Measurements from ENCODE around the gene FXYD4. TPM values are rescaled to one million over a fixed set of nuclear protein-coding genes. Genes with fewer than 3 reads are reported as not detected.
A peak's percentile ranks its signal among the peaks of the same experiment; 100 is the strongest.

Gene FXYD4, protein sequence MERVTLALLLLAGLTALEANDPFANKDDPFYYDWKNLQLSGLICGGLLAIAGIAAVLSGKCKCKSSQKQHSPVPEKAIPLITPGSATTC
- not detected in 2 replicates for total RNA-seq (2021; fragmentation: NEBNext Ultra II Directional; extraction: Animal tissue kit (Norgen Biotek cat#: 25700))
- polyA plus RNA-seq (2011; rRNA removed), result not detected in 2 replicates
- not detected for polyA plus RNA-seq (2011; cell fraction: cytosol; rRNA removed)
- polyA plus RNA-seq (2011; cell fraction: nucleus; rRNA removed), result not detected
- polyA plus RNA-seq (2012, experiment 1 of 2), result not detected in 4 replicates
- polyA plus RNA-seq (2012, experiment 2 of 2), result not detected
- not detected for polyA plus RNA-seq (2013, experiment 1 of 2)
- not detected for polyA plus RNA-seq (2013, experiment 2 of 2)
- polyA minus RNA-seq (2011; rRNA and poly(A)+ RNA removed), result not detected in 2 replicates
- not detected for polyA minus RNA-seq (2011; cell fraction: cytosol; rRNA and poly(A)+ RNA removed)
- polyA minus RNA-seq (2011; cell fraction: nucleus; rRNA and poly(A)+ RNA removed), result not detected
- long read RNA-seq, experiment 1, result 0 reads
- long read RNA-seq, experiment 2, result 0 reads

DNA sequence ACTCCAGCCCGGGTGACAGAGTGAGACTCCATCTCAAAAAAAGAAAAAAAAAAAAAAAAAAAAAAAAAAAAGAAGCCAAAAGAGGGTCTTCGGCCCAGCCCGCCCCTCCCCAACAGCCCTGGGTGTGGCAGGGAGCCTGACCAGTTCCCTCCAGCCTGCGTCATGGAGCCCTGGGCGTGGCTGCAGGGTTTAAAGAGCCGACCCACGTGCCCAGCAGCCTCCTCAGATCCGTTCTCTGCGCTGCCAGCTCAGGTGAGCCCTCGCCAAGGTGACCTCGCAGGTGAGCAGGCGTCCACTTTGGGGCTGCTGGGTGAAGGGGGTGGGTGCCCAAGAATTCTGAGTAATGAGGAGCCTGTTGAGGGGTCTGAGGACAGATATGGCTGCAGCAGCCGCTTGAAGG, at the start of gene FXYD4:
Gene FXYD4 (plus strand): TSS at position 219 of the 400 bp plus-strand sequence. CDS start 2,111 bp downstream, outside the sequence.
- Histone ChIP-seq H4K91ac (replicated peaks; ENCODE audit: insufficient read length, low read length) (no peak within 1 kb of the TSS), H3K79me1 (ENCODE audit: low read depth, low read length) (no peaks in the 10 kb centered on the region), H3K23ac (ENCODE audit: insufficient read length) (no peak within 1 kb of the TSS), H3K9ac (replicated peaks in 1 of 4; ENCODE audit: extremely low read depth in 1 of 4, low read depth in 3 of 4, low read length in 3 of 4) (no peak within 1 kb of the TSS), H3K79me2 (ENCODE audit: control insufficient read depth in 1 of 2, insufficient read depth in 2 of 2, low read length in 2 of 2) (no peaks in the 10 kb centered on the region), H3K14ac (ENCODE audit: insufficient read length) (no peak within 1 kb of the TSS), H3K27me3 (replicated peaks in 1 of 4; ENCODE audit: control insufficient read depth in 3 of 4, extremely low read depth in 1 of 4, insufficient read depth in 3 of 4, low read length in 3 of 4) (0 out of 7 replicates have a peak, but pooled peaks cover 0 to 2% (median 0%) of the 10 kb centered on the region in 4 experiments), H3K4me3 (ENCODE audit: extremely low read depth in 1 of 4, insufficient read depth in 2 of 4, low read depth in 3 of 4, low read length in 4 of 4) (no peak within 1 kb of the TSS), H2AFZ (ENCODE audit: low read length) (no peak within 1 kb of the TSS), H4K5ac (ENCODE audit: insufficient read length, low read depth, low read length) (no peak within 1 kb of the TSS), H3K23me2 (ENCODE audit: low read depth, low read length) (no peaks in the 10 kb centered on the region), H3K18ac (ENCODE audit: extremely low read depth, low read length) (no peak within 1 kb of the TSS), H2BK5ac (ENCODE audit: low read depth, low read length) (no peak within 1 kb of the TSS), H3K4me2 (ENCODE audit: insufficient read depth in 1 of 2, low read depth in 2 of 2, low read length in 2 of 2) (no peak within 1 kb of the TSS), H2BK12ac (ENCODE audit: low read depth, low read length) (no peak within 1 kb of the TSS), H4K20me1 (replicated peaks in 1 of 2; ENCODE audit: control insufficient read depth in 1 of 2, insufficient read depth in 2 of 2, low read length in 2 of 2) (no peaks in the 10 kb centered on the region), H2BK120ac (replicated peaks; ENCODE audit: low read depth, low read length) (no peak within 1 kb of the TSS), H2BK20ac (ENCODE audit: low read length) (no peak within 1 kb of the TSS), H3K27ac (ENCODE audit: low read depth, low read length) (no peak within 1 kb of the TSS), H3K56ac (replicated peaks; ENCODE audit: insufficient read length, low read depth, low read length) (no peak within 1 kb of the TSS), H3K4ac (replicated peaks; ENCODE audit: insufficient read length, low read depth, low read length) (no peak within 1 kb of the TSS), H3K36me3 (ENCODE audit: control insufficient read depth in 2 of 4, insufficient read depth in 4 of 4, low read length in 3 of 4) (no peaks in the 10 kb centered on the region), H3K9me3 (ENCODE audit: insufficient read depth in 2 of 2, low read depth in 1 of 2, low read length in 1 of 2) (no peaks in the 10 kb centered on the region), H3K4me1 (replicated peaks in 1 of 4; ENCODE audit: control insufficient read depth in 3 of 4, insufficient read depth in 4 of 4, low read length in 3 of 4) (peaks cover 3 to 9% (median 5%) of the 10 kb centered on the region in 4 experiments; a peak in 6 of 7 replicates), H2BK15ac (ENCODE audit: low read length) (no peak within 1 kb of the TSS), H2AK5ac (ENCODE audit: low read depth, low read length) (no peak within 1 kb of the TSS), H4K8ac (ENCODE audit: extremely low read depth, insufficient read depth, low read length) (peak within 1 kb of the TSS; percentile 68)
- WGBS, 2 experiments (ENCODE audit: extremely low coverage in 1 of 2, insufficient coverage in 1 of 2, insufficient read length in 1 of 2, insufficient replicate concordance in 2 of 2, low coverage in 1 of 2, low lambda C conversion rate in 2 of 2, missing lambda C conversion rate in 1 of 2), result 69% methylated on average over 8 of the region's 13 CpGs; no CpG with 5 or more reads in 1 of the 2 experiments
- DNase-seq (ENCODE audit: low read depth in 1 of 2, low spot score in 2 of 2) (no peak), FAIRE-seq (no peak)
- CTCF ChIA-PET (ENCODE audit: partially characterized antibody), result interaction anchor here (1.0 to 1.6 kb wide), 3 partner anchors 15 to 78 kb away, joined by 3 read pairs; no protein-coding TSS in a partner anchor
- TF ChIP-seq CTCF (IDR thresholded peaks at IDR 0.05; ENCODE audit: control extremely low read depth in 1 of 3, insufficient read depth in 1 of 3, low read depth in 1 of 3, low read length in 3 of 3), result no peak
- no peak for TF ChIP-seq HDAC6 (IDR thresholded peaks at IDR 0.05; ENCODE audit: low read depth, low read length)
- no peak for TF ChIP-seq SIN3A (conservative IDR thresholded peaks at IDR 0.05 in 1 of 2, IDR thresholded peaks at IDR 0.05 in 1 of 2; ENCODE audit: low read depth in 1 of 2, low read length in 2 of 2)
- no peak for TF ChIP-seq TEAD4 (IDR thresholded peaks at IDR 0.05; ENCODE audit: low read depth, low read length)
- POLR2A ChIA-PET (ENCODE audit: partially characterized antibody), result interaction anchor here (1.6 to 2.4 kb wide), 2 partner anchors 24 kb away, joined by 6 to 7 read pairs; no protein-coding TSS in a partner anchor

All from H1 (cell line).